GM23338 (cell line): ENCODE data around the gene SLX4. TPM values are rescaled to one million over a fixed set of nuclear protein-coding genes. Genes with fewer than 3 reads are reported as not detected.
A peak's percentile ranks its signal among the peaks of the same experiment; 100 is the strongest.

Experiments
- ATAC-seq: fragments of 200-7000 bp; cut with Tn5 transposase; 3 replicates; pipeline ENCODE4 v1.9.1; 2020
- DNase-seq: peaks from one replicate; pipeline ENCODE4 v3.0.0-alpha.2; 2015; ENCODE audit warnings: low spot score
- H2AFZ ChIP-seq: fragments of 200-600 bp; sonication (generic); 2 replicates; pipeline ENCODE4 v1.8.0; 2016; ENCODE audit warnings: antibody characterized with exemption, mild to moderate bottlenecking, moderate library complexity
- H3F3A ChIP-seq: fragments of 200-600 bp; sonication (generic); replicated peaks from 2 replicates; pipeline ENCODE4 v1.8.0; 2017; ENCODE audit warnings: antibody characterized with exemption, mixed run types, low read depth
- H3K27ac ChIP-seq: fragments of 200-600 bp; sonication (generic); 2 replicates; pipeline ENCODE4 v1.6.1; 2016; ENCODE audit warnings: low read depth
- H3K27me3 ChIP-seq: fragments of 200-600 bp; sonication (generic); 2 replicates; pipeline ENCODE4 v1.8.0; 2016; ENCODE audit warnings: mild to moderate bottlenecking, mixed run types, moderate library complexity; ENCODE audit not compliant: insufficient read depth
- H3K36me3 ChIP-seq: fragments of 200-600 bp; sonication (generic); 2 replicates; pipeline ENCODE4 v1.8.0; 2016; ENCODE audit warnings: mild to moderate bottlenecking; ENCODE audit not compliant: insufficient read depth
- H3K4me1 ChIP-seq: fragments of 200-600 bp; sonication (generic); 2 replicates; pipeline ENCODE4 v1.8.0; 2016; ENCODE audit warnings: mild to moderate bottlenecking, moderate library complexity; ENCODE audit not compliant: insufficient read depth
- H3K4me2 ChIP-seq: fragments of 200-600 bp; sonication (generic); 2 replicates; pipeline ENCODE4 v1.7.1; 2017; ENCODE audit warnings: mixed run types
- H3K4me3 ChIP-seq: fragments of 200-600 bp; sonication (generic); 2 replicates; pipeline ENCODE4 v1.6.1; 2016; ENCODE audit warnings: mixed run types
- H3K79me2 ChIP-seq: fragments of 200-600 bp; sonication (generic); replicated peaks from 2 replicates; pipeline ENCODE4 v1.8.0; 2017; ENCODE audit warnings: mild to moderate bottlenecking; ENCODE audit not compliant: insufficient read depth
- H3K9me2 ChIP-seq: fragments of 200-600 bp; sonication (generic); 2 replicates; pipeline ENCODE4 v1.8.0; 2017; ENCODE audit not compliant: insufficient read depth
- H4K20me1 ChIP-seq: fragments of 200-600 bp; sonication (generic); replicated peaks from 2 replicates; pipeline ENCODE4 v1.8.0; 2017; ENCODE audit warnings: mild to moderate bottlenecking; ENCODE audit not compliant: insufficient read depth
- H3K27ac Mint-ChIP-seq: 2 replicates; pipeline ENCODE4 v1.8.0; 2020; ENCODE audit warnings: inconsistent platforms, mild to moderate bottlenecking, moderate library complexity, mixed read lengths
- H3K27me3 Mint-ChIP-seq: 3 replicates; pipeline ENCODE4 v1.8.0; 2022; ENCODE audit warnings: low read depth, mild to moderate bottlenecking, moderate library complexity, mixed read lengths, inconsistent platforms; ENCODE audit not compliant: insufficient read depth, poor library complexity
- H3K36me3 Mint-ChIP-seq: 3 replicates; pipeline ENCODE4 v1.8.0; 2021; ENCODE audit warnings: low read depth, mild to moderate bottlenecking, inconsistent platforms, moderate library complexity, mixed read lengths
- H3K4me1 Mint-ChIP-seq: 3 replicates; pipeline ENCODE4 v1.8.0; 2020; ENCODE audit warnings: mild to moderate bottlenecking, inconsistent platforms, mixed read lengths
- H3K4me3 Mint-ChIP-seq: 3 replicates; pipeline ENCODE4 v1.8.0; 2021; ENCODE audit warnings: moderate library complexity, mild to moderate bottlenecking, inconsistent platforms, mixed read lengths
- H3K9me3 Mint-ChIP-seq: 3 replicates; pipeline ENCODE4 v1.8.0; 2020; ENCODE audit warnings: moderate library complexity, mild to moderate bottlenecking, inconsistent platforms, mixed read lengths
- CREB1 ChIP-seq: fragments of 250-450 bp; sonication (Bioruptor Pico); IDR thresholded peaks from 2 replicates; pipeline ENCODE4 v1.5.0; 2020; ENCODE audit warnings: low read depth, mild to moderate bottlenecking, moderate library complexity
- CTCF ChIP-seq, 2 experiments: fragments of 200-600 bp in 1 of 2; sonication (generic) in 1 of 2; conservative IDR thresholded peaks; 2 replicates each; pipeline versions ENCODE4 v1.5.1 to v1.6.1; 2016 to 2017; ENCODE audit warnings: antibody characterized with exemption in 2 of 2, low read depth in 2 of 2, mild to moderate bottlenecking in 2 of 2, moderate library complexity in 1 of 2
- ETS1 ChIP-seq: IDR thresholded peaks from 2 replicates; pipeline ENCODE4 v1.6.1; 2016; ENCODE audit warnings: antibody characterized with exemption
- EZH2 ChIP-seq: fragments of 200-600 bp; sonication (generic); IDR thresholded peaks from one replicate; pipeline ENCODE4 v1.8.0; 2017; ENCODE audit warnings: antibody characterized with exemption, mild to moderate bottlenecking, low read depth; ENCODE audit not compliant: unreplicated experiment
- EZH2phosphoT487 ChIP-seq: fragments of 200-600 bp; sonication (generic); IDR thresholded peaks from one replicate; pipeline ENCODE4 v1.8.1; 2018; ENCODE audit warnings: antibody characterized with exemption; ENCODE audit not compliant: unreplicated experiment
- JUNB ChIP-seq: IDR thresholded peaks from one replicate; pipeline ENCODE4 v1.6.1; 2016; ENCODE audit warnings: antibody characterized with exemption; ENCODE audit not compliant: unreplicated experiment
- NANOG ChIP-seq: IDR thresholded peaks from 2 replicates; pipeline ENCODE4 v1.6.1; 2016; ENCODE audit warnings: antibody characterized with exemption, borderline replicate concordance
- POLR2AphosphoS5 ChIP-seq: IDR thresholded peaks from 2 replicates; pipeline ENCODE4 v1.6.1; 2016; ENCODE audit warnings: antibody characterized with exemption, low read depth
- REST ChIP-seq: IDR thresholded peaks from one replicate; pipeline ENCODE4 v1.6.1; 2018; ENCODE audit warnings: antibody characterized with exemption; ENCODE audit not compliant: unreplicated experiment
- STAT1 ChIP-seq: IDR thresholded peaks from one replicate; pipeline ENCODE4 v1.6.1; 2016; ENCODE audit warnings: antibody characterized with exemption; ENCODE audit not compliant: unreplicated experiment
- ZNF114 ChIP-seq: fragments of 250-450 bp; sonication (Bioruptor Pico); IDR thresholded peaks from 2 replicates; pipeline ENCODE4 v1.5.0; 2020; ENCODE audit warnings: mild to moderate bottlenecking, moderate library complexity
- ZNF331 ChIP-seq: fragments of 250-450 bp; sonication (Bioruptor Pico); IDR thresholded peaks from 2 replicates; pipeline ENCODE4 v1.5.0; 2020; ENCODE audit warnings: low read depth, mild to moderate bottlenecking, moderate library complexity
- ZNF462 ChIP-seq: fragments of 250-450 bp; sonication (Bioruptor Pico); IDR thresholded peaks from 2 replicates; pipeline ENCODE4 v1.5.0; 2020; ENCODE audit warnings: mild to moderate bottlenecking, moderate library complexity
- polyA plus RNA-seq: library from polyadenylated mRNA; unstranded; fragments of >200 nt; fragmentation: Nextera tagmentation; extraction: Ambion mirVana; gene quantifications from 2 replicates; pipeline ENCODE4 v1.2.1, GENCODE V29; 2016
- total RNA-seq: library from RNA; depleted of rRNA; stranded (reverse); fragments of >200 nt; shearing (Covaris generic); gene quantifications from 2 replicates; pipeline ENCODE4 v1.2.3, GENCODE V29; 2014

Gene SLX4
- total and polyA plus RNA-seq, 2 experiments from 2014 or later, result 3.0 to 15.2 TPM

GRCh38 chr16:3640632-3641501 lies 29.5 kb upstream of the SLX4 start:
- peaks cover 5% of the 10 kb centered on the region; the same call in 2 of the 3 replicates for H3K36me3 Mint-ChIP-seq
- no peak for ATAC-seq
- peaks cover 11% of the 10 kb centered on the region; the same call in 1 of the 2 replicates for H3K79me2 ChIP-seq
- no peaks in the 10 kb centered on the region for H3K36me3 ChIP-seq
- 0 out of 2 replicates have a peak overlapping the region, but pooled peaks have one; percentile 0 for H3K27ac ChIP-seq
- no peaks in the 10 kb centered on the region for H3K27me3 ChIP-seq
- no peak for TF ChIP-seq CREB1 (CRISPR knock-in tag)
- no peak for TF ChIP-seq ZNF462 (CRISPR knock-in tag)
- no peak for TF ChIP-seq POLR2AphosphoS5
- no peak for TF ChIP-seq EZH2
- TF ChIP-seq STAT1, result no peak
- TF ChIP-seq ETS1, result no peak
- TF ChIP-seq JUNB, result no peak
- TF ChIP-seq EZH2phosphoT487, result no peak
- no peak for TF ChIP-seq CTCF (conservative IDR thresholded peaks at IDR 0.05; ENCODE audit: low read depth in 2 of 2)
- TF ChIP-seq ZNF114, result no peak
- TF ChIP-seq NANOG, result no peak
- no peak for TF ChIP-seq REST
- TF ChIP-seq ZNF331 (CRISPR knock-in tag), result no peak
- H3K4me1 ChIP-seq, result peaks cover 24% of the 10 kb centered on the region
- peaks cover 48% of the 10 kb centered on the region for H3K4me1 Mint-ChIP-seq
- peaks cover 8% of the 10 kb centered on the region; the same call in 2 of the 3 replicates for H3K9me3 Mint-ChIP-seq
- no peak overlapping the region for H3K4me3 ChIP-seq
- no peaks in the 10 kb centered on the region for H3K9me2 ChIP-seq
- H3K4me3 Mint-ChIP-seq, result no peak overlapping the region
- H3F3A ChIP-seq, result peaks cover 4% of the 10 kb centered on the region; the same call in 1 of the 2 replicates
- no peak overlapping the region for H3K27ac Mint-ChIP-seq
- no peak overlapping the region for H2AFZ ChIP-seq
- no peak overlapping the region for H3K4me2 ChIP-seq
- peaks cover 5% of the 10 kb centered on the region; the same call in 1 of the 2 replicates for H4K20me1 ChIP-seq
- peaks cover 16% of the 10 kb centered on the region for H3K27me3 Mint-ChIP-seq
- DNase-seq, result no peak
